Pancreas (tissue), 10 donors: ENCODE results near the gene CERS3. TPM values are rescaled to one million over a fixed set of nuclear protein-coding genes. Genes with fewer than 3 reads are reported as not detected.

ENCODE experiments used
- ATAC-seq, 4 donors: fragments of 200-7000 bp; cut with Tn5 transposase; one replicate each; pipeline versions ENCODE4 v1.8.0 to v1.9.1; 2020; ENCODE audit warnings: mild to moderate bottlenecking in 4 of 4, moderate library complexity in 4 of 4
- DNase-seq, 6 donors: peaks; one replicate each; pipeline ENCODE4 v3.0.0-alpha.2; 2020
- FAIRE-seq: peaks from 2 replicates; lab custom pipeline; 2012; peaks lifted over from hg19 to GRCh38; lab: Jason Lieb, UNC
- H3K27ac ChIP-seq, 4 donors: fragments of 200-600 bp; sonication (generic); 1 replicate in 3 of 4; 2 replicates in 1 of 4; pipeline versions ENCODE4 v1.5.0 to v1.8.0; 2020
- H3K27me3 ChIP-seq, 4 donors: fragments of 200-600 bp; one replicate each; pipeline ENCODE4 v1.8.0; 2021
- H3K36me3 ChIP-seq, 3 donors: fragments of 200-600 bp; sonication (generic) in 1 of 3; one replicate each; pipeline versions ENCODE4 v1.5.0 to v1.8.0; 2020 to 2021
- H3K4me1 ChIP-seq, 3 donors: fragments of 200-600 bp; one replicate each; pipeline ENCODE4 v1.8.0; 2021
- H3K4me3 ChIP-seq, 4 donors: fragments of 200-600 bp; sonication (generic) in 2 of 4; one replicate each; pipeline versions ENCODE4 v1.5.0 to v1.8.0; 2020 to 2021
- H3K9me3 ChIP-seq, 4 donors: fragments of 200-600 bp; one replicate each; pipeline ENCODE4 v1.8.0; 2021
- WGBS, 2 donors: extraction: QIAGEN DNeasy Blood & Tissue Kit; methylation state at CpG; one replicate each; pipeline ENCODE4 v1.1.7; 2013; 5-methylcytosine and 5-hydroxymethylcytosine counted together
- intact Hi-C, 3 donors: fragments of 100-400 bp; cut with DNase I; formaldehyde crosslinking; loops; one replicate each; pipeline versions ENCODE4 v1.11.1 to v1.14.2; 2022
- polyA plus RNA-seq, 2 donors: library from polyadenylated mRNA; stranded (reverse); fragments of 200-250 nt; gene quantifications; one replicate each; pipeline ENCODE4 v1.2.3, GENCODE V29; 2013
- total RNA-seq, 6 donors: library from RNA; stranded (reverse); fragmentation: NEBNext Ultra II Directional in 4 of 6; extraction: Animal tissue kit (Norgen Biotek cat#: 25700) in 4 of 6; gene quantifications; one replicate each; pipeline versions ENCODE4 v1.2.1 to v1.2.4, GENCODE V29; 2021 to 2023
- TF ChIP-seq, protein P1 (sequence below), 4 donors: fragments of 200-600 bp; sonication (generic) in 3 of 4; IDR thresholded peaks; one replicate each; pipeline versions ENCODE4 v1.5.0 to v1.8.0; 2021; ENCODE audit warnings: antibody characterized with exemption in 4 of 4
- donor health status: healthy with polysubstance abuse.
- donor health status: DM: no; HTN: no; CAD: no; lungs with moderate emphysema.
- donor health status: DM: no; HTN: no; CAD: no.
- donor health status: control.
- donor health status: control.
- donor health status: Bipolar disorder and iron deficiency.
- donor health status: DM: yes; HTN: yes; CAD: no.
- donor health status: DM: no; HTN: no; CAD: no.
- donor health status: DM: no; HTN: no; CAD: no.
- donor health status: DM: yes; HTN: yes; CAD: no.

The CERS3 gene
- total and polyA plus RNA-seq, 8 donors, result 0.07 to 0.19 TPM; not detected in 6

GRCh38 chr15:100501117-100501516 lies 27.6 kb downstream of the CERS3 start:
- Histone ChIP-seq H3K9me3 (no peaks in the 10 kb centered on the region), H3K4me1 (no peaks in the 10 kb centered on the region), H3K36me3 (no peaks in the 10 kb centered on the region), H3K27me3 (no peaks in the 10 kb centered on the region), H3K27ac (no peak overlapping the region), H3K4me3 (no peak overlapping the region)
- FAIRE-seq (no peak), ATAC-seq (no peak), DNase-seq (no peak)
- WGBS, 2 donors, result 83 to 87% methylated on average over 5 of the region's 5 CpGs
- intact Hi-C loops, result no loop called here
- TF ChIP-seq, protein P1, sequence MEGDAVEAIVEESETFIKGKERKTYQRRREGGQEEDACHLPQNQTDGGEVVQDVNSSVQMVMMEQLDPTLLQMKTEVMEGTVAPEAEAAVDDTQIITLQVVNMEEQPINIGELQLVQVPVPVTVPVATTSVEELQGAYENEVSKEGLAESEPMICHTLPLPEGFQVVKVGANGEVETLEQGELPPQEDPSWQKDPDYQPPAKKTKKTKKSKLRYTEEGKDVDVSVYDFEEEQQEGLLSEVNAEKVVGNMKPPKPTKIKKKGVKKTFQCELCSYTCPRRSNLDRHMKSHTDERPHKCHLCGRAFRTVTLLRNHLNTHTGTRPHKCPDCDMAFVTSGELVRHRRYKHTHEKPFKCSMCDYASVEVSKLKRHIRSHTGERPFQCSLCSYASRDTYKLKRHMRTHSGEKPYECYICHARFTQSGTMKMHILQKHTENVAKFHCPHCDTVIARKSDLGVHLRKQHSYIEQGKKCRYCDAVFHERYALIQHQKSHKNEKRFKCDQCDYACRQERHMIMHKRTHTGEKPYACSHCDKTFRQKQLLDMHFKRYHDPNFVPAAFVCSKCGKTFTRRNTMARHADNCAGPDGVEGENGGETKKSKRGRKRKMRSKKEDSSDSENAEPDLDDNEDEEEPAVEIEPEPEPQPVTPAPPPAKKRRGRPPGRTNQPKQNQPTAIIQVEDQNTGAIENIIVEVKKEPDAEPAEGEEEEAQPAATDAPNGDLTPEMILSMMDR (IDR thresholded peaks at IDR 0.05), result no peak

DNA sequence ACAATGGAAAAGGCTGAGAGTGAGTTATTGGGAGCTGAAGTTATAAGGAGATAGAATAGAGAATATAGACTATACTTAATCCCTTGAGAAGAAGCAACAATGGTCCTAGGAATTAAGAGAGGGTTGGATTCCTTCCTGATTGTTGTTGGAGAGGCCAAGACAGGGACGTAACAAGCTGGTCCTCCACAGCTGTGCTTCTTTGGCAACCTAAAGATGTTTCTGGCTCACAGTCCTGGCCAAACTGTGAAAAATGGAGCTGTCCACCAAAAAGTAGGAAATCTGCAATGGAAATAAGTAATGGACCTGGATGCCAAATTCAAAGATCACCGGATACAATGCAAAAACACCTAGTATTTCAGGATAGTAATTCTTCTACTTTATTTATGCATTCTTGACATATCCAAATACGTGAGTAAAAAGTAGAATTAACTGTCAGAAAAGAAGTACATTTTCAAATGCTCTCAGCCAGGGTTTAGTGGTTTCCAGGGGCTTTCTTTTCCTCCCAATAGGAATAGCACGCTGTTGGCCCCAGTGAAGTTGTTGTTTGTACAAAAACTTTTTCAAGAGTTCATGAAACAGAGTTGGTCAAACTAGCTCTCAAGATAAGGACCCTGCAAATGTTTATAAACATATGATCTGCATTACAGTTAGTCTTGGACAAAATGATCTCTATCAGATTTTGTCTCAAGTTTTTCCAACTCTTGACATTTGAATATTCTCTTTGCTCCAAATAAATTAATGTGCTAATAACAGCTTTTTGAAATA lies 28.3 kb downstream of the CERS3 start:
- TF ChIP-seq, protein P1 (IDR thresholded peaks at IDR 0.05), result no peak
- FAIRE-seq (no peak), DNase-seq (no peak), ATAC-seq (no peak)
- Histone ChIP-seq H3K4me1 (no peaks in the 10 kb centered on the region), H3K27ac (no peak overlapping the region), H3K27me3 (no peaks in the 10 kb centered on the region), H3K9me3 (no peaks in the 10 kb centered on the region), H3K36me3 (no peaks in the 10 kb centered on the region), H3K4me3 (no peak overlapping the region)
- intact Hi-C loops, result no loop called here
- 68 to 81% methylated on average over 4 of the region's 4 CpGs for WGBS, 2 donors

DNA sequence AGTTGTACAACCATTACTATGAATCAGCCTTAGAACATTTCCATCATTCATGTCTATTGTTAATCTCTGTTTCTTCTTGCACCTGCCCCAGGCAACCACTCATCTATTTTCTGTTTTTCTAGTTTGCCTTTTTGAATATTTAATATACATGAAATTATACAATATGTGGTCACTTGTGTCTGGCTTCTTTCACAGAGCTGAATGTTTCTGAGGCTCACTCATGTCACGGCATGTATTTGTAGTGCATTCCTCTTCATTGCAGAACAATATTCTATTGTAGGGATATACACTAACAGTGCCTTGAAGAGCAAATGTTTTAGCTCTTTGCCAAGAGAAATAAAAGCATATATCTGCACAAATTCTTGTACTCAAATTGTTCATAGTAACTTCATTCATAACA lies 32.9 kb downstream of the CERS3 start:
- H3K4me3 ChIP-seq, result no peak overlapping the region
- ATAC-seq, result no peak
- H3K27me3 ChIP-seq, result no peaks in the 10 kb centered on the region
- intact Hi-C loops, result no loop called here
- DNase-seq, result no peak
- no peaks in the 10 kb centered on the region for H3K4me1 ChIP-seq
- no peaks in the 10 kb centered on the region for H3K36me3 ChIP-seq
- TF ChIP-seq, protein P1 (IDR thresholded peaks at IDR 0.05), result no peak
- no peak for FAIRE-seq
- 81 to 92% methylated on average over 1 of the region's 1 CpG for WGBS, 2 donors
- no peaks in the 10 kb centered on the region for H3K9me3 ChIP-seq
- no peak overlapping the region for H3K27ac ChIP-seq

DNA sequence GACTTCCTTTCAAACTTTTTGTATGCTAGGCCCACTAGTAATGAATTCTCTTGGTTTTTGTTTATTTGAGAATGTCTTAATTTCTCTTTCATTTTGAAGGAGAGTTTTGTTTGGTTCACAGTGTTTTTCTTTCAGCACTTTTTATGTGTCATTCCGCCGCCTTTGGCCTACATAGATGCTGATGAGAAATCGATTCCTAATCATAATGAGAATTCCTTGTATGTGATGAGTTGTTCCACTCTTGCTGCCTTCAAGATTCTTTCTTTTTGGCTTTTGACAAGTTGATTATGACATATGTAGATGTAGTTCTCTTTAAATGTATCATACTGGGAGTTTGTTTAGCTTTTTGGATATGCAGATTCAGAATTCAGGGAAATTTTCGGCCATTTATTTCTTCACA lies 35.5 kb downstream of the CERS3 start:
- Histone ChIP-seq H3K4me3 (no peak overlapping the region), H3K27ac (no peak overlapping the region), H3K27me3 (no peaks in the 10 kb centered on the region), H3K36me3 (no peaks in the 10 kb centered on the region), H3K9me3 (no peaks in the 10 kb centered on the region), H3K4me1 (no peaks in the 10 kb centered on the region)
- WGBS, 2 donors, result 88 to 91% methylated on average over 4 of the region's 4 CpGs
- FAIRE-seq, result no peak
- no peak for DNase-seq
- intact Hi-C loops, result no loop called here
- ATAC-seq, result no peak
- TF ChIP-seq, protein P1 (IDR thresholded peaks at IDR 0.05), result no peak

GRCh38 chr15:100484443-100484842 lies 44.3 kb downstream of the CERS3 start:
- H3K4me1 ChIP-seq, result no peaks in the 10 kb centered on the region
- H3K27me3 ChIP-seq, result no peaks in the 10 kb centered on the region
- H3K36me3 ChIP-seq, result no peaks in the 10 kb centered on the region
- H3K9me3 ChIP-seq, result no peaks in the 10 kb centered on the region
- TF ChIP-seq, protein P1 (IDR thresholded peaks at IDR 0.05), result no peak
- intact Hi-C loops, result no loop called here
- ATAC-seq (no peak), FAIRE-seq (no peak), DNase-seq (no peak)
- H3K4me3 ChIP-seq, result no peak overlapping the region
- H3K27ac ChIP-seq, result no peak overlapping the region
- 85 to 86% methylated on average over 9 of the region's 9 CpGs for WGBS, 2 donors
